Camera-type eye (tissue), 1 donor: ENCODE results near the gene LRRTM2. TPM values are rescaled to one million over a fixed set of nuclear protein-coding genes. Genes with fewer than 3 reads are reported as not detected.

Source experiments
- total RNA-seq: library from RNA; depleted of rRNA; stranded (reverse); fragments of >200 nt; gene quantifications from one replicate; pipeline ENCODE4 v1.2.3, GENCODE V29; 2014

Gene LRRTM2
- total RNA-seq = 124 TPM

GRCh38 chr5:138874771-138875551 lies at the start of gene LRRTM2:
Gene LRRTM2, minus strand, starts transcription at chr5:138875335. Its CDS starts 424 bp downstream, at chr5:138874911.

Other genes starting within 250 kb of the LRRTM2 start
- gene CTNNA1, start 121.9 kb downstream of the LRRTM2 start, total RNA-seq = 346 TPM